NOMO-1 treated with DMSO at 0.1 percent for 48 hours (cell line): ENCODE results near the gene PSD2.
A peak's percentile ranks its signal among the peaks of the same experiment; 100 is the strongest.

Source experiments
- DNase-seq: peaks from one replicate; lab custom pipeline; 2025; ENCODE audit not compliant: unreplicated experiment; lab: John Stamatoyannopoulos, UW

The PSD2 gene

DNA sequence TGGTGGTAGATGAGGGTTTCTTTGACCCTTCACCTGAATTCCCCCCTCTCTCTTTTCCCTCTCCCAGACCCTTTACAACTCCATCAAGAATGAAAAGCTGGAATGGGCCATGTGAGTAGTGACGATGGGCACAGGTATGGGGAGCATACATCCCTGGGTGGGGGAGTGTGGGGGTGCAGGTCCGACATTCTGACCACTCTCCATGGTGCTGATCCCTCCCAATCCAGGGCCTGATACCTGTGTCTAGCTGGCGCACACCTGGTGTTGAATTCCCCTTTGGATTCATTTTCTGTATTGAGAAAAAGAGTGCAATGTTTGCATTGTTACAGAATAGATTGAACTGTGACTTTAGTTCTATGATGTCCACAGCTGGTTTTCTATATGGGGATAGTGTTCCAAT, 40.0 kb downstream of the PSD2 start:
- no peak for DNase-seq

- DNase-seq: no peak
Observed at GRCh38 chr5:139836469-139837208, 41.0 kb downstream of the PSD2 start.

GRCh38 chr5:139837711-139838380, 42.2 kb downstream of the PSD2 start:
- no peak for DNase-seq

DNA sequence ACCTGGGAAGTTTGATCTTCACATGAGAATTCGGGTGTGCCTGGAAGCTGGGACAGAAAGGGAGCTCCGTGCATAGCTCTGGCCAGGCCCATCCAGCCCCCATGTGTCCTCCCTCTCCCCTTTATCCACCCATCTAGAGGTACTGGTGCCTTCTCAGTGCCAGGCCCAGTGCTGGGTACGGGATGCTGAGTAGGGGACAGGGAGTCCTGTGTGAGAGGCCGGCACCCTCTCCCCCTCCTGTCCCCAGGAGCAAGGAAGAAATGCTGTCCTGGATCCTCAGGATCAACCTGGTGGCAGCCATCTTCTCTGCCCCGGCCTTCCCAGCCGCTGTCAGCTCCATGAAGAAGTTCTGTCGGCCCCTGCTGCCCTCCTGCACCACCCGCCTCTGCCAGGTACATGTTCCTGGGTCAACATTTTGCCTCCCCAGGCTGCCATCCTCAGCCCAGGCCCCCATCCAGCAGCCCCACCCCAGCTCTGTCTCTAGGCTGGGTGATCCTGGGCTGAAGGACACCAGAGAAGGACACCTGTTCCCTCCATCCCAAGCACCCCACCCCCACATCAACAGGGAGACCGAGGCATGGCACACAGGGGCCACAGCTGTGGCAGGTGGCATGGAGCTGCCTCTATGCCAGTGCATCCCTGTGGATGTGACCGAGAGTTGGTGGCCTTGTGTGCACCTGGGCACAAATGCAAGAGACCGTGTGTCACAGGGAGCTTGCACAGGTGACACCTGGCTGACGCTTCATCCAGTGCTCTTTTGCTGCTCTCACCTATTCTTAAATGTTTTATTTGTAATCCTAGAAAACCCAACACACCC, 43.0 kb downstream of the PSD2 start:
- DNase-seq: no peak

- DNase-seq: no peak
Observed at GRCh38 chr5:139839232-139839815, 43.7 kb downstream of the PSD2 start.

DNA sequence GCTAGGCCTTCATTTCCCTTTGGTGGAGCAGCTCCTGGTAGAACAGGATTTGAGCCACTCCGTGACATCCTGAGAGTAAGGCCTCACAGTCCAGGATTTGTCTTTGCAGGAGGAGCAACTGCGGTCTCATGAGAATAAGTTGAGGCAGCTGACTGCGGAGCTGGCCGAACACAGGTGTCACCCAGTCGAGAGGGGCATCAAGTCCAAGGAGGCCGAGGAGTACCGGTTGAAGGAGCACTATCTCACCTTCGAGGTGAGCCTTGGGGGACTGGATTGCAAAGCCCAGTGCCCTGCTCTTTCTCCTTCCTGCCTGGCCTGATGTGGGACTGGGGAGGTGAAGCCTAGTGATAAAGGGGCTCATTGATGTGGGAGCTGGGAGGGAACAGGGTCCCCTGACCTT, 44.3 kb downstream of the PSD2 start:
- DNase-seq: no peak

GRCh38 chr5:139841549-139841948, 45.9 kb downstream of the PSD2 start:
- no peak for DNase-seq

DNA sequence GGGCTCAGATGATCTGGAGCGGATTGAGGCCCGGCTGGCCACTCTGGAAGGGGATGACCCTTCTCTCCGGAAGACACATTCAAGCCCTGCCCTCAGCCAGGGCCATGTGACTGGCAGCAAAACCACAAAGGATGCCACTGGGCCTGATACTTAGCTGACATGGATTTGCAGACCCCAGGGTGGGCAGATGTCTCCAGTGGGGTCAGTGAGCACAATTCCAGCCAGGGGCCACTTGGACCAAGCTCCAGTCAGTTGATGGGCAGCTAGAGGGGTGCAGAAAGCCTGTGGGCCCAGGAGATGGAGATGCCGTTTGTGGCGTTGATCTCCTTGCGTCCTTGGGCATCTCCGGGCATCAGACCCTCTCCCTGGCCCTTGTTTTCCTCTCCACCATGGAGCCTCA, 46.7 kb downstream of the PSD2 start:
- DNase-seq: no peak

DNA sequence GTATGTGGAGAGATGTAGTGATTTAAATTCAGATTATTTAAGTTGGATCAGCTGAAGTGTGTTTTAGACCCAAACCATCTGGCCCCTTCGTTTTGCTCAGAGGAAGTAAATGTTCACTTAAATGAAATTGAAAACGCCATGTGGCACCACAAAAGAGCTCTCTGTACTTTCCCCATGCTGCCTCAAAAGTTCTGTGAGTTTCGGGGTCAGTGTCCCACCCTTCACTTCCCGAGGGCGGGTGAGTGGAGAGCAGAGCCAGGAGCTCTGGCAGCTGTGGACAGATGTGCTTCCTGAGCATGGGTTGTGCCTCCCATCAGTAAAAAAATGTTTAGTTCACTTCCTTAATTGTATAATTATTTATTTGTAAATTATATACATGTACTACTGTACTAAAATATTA, 48.4 kb downstream of the PSD2 start:
- no peak for DNase-seq

GRCh38 chr5:139844472-139845145, 49.0 kb downstream of the PSD2 start:
- DNase-seq: peak; percentile 55

DNA sequence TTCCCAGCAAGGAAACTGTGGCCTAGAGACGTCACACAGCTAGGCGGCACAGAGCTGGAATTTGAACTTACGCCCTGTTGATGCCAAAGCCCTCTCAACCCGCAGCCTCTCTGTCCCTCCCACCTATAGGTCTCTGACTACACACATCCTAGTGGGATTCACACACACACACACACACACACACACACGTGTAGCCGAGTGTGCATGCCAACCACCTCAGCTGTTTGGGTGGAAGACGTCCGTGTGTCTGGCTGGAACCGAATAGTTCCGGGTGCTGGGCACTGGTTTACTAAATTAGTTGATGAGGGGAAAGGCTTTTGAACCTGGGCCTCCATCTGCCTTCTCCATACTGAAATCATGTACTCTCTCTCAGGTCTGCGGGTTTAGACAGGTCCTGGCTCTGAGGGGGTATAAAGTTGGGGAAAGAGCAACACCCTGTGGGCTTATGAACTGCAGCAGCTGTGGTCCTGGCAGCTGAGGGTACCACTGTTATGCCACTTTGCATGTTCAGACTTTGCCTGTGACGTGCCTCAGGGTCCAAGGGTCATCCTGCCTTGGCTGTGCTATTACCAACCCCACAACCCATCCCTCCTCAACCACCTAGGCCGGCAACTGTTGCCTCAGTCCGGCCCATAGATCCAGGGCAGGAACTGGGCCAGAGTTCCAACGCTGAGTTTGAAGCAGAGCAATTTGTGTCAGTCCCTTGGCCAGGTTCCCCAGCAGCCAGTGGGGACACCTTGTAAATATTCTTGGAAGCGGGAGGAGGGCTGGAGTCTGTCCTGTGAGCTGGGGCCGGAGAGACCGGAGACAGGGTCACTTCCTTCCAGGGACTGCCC, 50.5 kb downstream of the PSD2 start:
- DNase-seq: no peak

DNA sequence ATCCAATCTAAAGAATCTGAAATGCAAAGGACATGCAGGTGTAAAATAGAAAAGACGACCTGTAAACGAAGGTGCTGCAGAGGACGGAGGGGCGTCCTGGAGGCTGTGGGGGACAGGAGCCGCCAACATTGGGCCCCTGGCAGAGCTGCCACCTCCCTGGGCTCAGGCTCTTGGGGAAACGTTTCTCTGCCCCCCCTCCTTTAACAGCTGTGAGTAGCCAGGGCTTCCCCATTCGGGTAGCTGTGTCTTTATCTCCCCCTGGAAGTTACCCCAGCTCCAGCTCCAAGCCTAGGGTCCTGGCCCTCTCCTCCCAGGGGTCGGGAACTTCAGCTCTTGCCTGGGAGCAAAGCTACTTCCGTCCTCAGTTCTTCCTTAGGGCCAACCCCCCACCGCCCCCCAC, 51.5 kb downstream of the PSD2 start:
- no peak for DNase-seq

- DNase-seq: peak; percentile 63
Observed at GRCh38 chr5:139847790-139848507, 52.3 kb downstream of the PSD2 start.

DNA sequence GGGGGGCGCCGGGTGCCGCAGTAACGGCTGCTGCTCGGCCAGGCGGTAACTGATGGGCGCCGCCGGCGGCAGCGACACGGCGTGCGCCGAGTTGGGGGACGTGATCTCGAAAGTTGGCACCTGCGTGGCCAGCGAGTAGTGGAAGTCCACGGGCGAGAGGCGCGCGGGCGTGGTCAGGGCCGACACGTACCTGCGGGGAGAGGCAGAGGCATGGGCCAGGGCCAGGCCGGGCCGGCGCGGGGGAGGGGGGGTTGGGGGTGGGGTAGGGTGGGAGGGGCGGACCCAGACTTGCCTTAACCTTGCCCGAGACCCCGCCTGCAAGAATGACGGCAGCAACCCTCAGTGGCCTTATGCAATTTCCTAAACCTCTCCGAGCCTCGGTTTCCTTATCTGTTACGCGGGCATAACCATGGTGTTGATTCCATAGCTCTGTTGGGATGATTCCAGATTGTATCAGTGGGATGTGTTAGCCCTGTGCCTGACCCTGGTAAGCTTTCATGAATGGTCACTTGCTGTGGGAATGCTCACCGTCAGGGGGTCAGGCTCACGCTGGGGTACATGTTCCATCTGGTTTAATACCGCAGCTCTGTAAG, 53.0 kb downstream of the PSD2 start:
- DNase-seq: no peak

DNA sequence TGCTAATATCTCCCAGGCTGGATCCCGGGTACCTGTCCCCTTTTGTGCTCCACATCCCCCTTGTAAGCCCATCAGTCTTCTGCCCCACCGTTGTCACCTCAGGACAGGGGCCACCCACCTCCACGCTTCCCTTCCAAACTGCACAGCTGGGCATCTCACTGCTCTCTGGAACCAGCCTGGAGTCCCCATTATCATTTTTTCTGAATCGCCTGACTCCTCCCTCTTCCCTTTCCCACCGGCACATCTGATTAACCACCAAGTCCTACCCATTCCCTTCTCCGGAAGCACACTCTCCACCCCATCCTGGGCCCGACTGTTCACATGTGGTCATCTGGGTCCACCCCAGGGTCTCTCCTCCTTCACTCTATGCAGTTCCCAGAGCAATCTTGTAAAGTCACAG, 53.9 kb downstream of the PSD2 start:
- DNase-seq: no peak

DNA sequence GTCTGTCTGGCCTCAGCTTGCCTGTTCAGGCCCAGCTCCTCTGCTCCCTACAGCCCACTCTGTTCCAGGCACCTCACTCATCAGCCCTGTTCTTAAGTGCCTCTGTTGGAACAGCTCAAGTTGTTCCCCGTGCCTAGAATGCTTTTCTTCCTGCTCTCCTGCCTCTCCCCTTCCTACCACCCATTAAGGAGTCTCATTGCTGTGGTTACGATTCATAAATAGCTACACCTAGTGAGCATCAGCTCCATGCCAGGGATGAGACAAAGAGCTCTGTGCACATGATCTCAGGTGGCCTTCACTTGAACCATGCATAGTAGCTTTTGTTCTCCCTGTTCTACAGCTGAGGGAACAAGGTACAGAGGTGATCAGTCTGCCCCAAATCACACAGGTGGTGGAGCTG, 54.3 kb downstream of the PSD2 start:
- no peak for DNase-seq

- no peak for DNase-seq
Observed at GRCh38 chr5:139850423-139851016, 54.9 kb downstream of the PSD2 start.

DNA sequence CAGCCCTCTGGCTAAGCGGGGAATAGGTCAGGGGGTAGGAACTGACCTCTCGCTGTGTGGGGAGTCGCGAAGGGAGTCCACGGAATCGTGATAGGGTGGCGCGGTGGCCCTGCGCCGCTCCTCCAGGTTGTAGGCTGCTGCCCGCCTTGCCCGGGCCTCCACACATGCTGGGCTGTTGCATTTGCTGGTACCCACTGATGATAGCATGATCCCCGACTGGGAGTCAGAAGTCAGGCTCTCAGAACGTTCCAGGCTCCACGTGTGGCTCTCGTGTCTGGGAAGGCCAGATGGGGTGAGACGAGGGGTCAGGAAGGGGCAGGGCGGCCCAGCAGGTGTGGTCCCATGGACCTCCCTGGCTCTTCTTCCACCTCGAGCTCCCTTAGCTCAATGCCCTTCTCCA, 56.0 kb downstream of the PSD2 start:
- DNase-seq: no peak

DNA sequence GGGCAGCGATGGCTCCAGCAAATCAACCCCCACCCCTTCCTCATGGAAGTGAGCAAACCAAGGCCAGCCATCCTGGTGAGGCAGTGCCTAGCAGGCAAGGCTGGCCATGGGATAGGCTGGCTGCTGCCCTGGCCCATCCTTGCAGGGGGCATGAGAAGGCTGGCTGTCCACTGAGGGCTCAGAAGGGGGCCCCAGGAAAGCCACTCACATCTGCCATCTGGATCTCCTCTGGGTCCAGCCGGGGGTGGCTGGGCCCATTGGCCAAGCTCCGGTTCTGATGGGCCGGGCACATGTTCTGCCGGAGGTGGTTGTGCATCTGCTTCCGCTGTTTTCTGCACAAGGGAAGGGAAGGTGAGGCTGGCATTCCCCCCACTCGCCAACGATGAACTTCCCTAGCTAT, 57.1 kb downstream of the PSD2 start:
- DNase-seq: no peak
